Measurements from ENCODE around the gene AAR2.

- TF ChIP-seq CTCF (IDR thresholded peaks at IDR 0.05; ENCODE audit: low read depth, low read length, poor library complexity, severe bottlenecking), result no peak
- no peak for TF ChIP-seq EZH2phosphoT487 (IDR thresholded peaks at IDR 0.05; ENCODE audit: borderline replicate concordance, low read length)
Measured at GRCh38 chr20:36270744-36271638, 34.7 kb downstream of the AAR2 start.

Data from DOHH2 (cell line).